ENCODE measurements around the gene C4orf36.
A peak's percentile ranks its signal among the peaks of the same experiment; 100 is the strongest.
"Not testable (repeated sequence)": the region's sequence is repeated elsewhere in the genome, so short reads cannot be mapped to it uniquely, and the experiment has no call there.

Gene C4orf36

DNA sequence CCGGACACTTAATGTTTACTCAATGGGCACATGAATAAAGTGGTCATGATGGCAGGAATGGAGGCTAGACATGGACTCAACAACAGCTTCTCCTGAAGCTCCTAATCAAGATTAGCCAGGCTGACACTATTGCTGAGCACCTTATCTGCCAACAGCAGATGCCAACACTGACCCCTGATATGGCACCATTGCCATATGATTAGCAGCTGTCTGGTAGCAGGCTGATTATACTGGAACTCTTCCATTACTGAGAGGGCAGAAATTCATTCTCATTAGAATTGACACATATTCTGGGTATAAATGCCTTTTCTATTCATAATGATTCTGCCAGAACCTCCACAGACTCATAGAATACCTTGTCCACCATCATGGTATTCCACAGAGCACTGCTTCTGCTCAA is 24.2 kb upstream of the C4orf36 start:
- no peak for FAIRE-seq

DNA sequence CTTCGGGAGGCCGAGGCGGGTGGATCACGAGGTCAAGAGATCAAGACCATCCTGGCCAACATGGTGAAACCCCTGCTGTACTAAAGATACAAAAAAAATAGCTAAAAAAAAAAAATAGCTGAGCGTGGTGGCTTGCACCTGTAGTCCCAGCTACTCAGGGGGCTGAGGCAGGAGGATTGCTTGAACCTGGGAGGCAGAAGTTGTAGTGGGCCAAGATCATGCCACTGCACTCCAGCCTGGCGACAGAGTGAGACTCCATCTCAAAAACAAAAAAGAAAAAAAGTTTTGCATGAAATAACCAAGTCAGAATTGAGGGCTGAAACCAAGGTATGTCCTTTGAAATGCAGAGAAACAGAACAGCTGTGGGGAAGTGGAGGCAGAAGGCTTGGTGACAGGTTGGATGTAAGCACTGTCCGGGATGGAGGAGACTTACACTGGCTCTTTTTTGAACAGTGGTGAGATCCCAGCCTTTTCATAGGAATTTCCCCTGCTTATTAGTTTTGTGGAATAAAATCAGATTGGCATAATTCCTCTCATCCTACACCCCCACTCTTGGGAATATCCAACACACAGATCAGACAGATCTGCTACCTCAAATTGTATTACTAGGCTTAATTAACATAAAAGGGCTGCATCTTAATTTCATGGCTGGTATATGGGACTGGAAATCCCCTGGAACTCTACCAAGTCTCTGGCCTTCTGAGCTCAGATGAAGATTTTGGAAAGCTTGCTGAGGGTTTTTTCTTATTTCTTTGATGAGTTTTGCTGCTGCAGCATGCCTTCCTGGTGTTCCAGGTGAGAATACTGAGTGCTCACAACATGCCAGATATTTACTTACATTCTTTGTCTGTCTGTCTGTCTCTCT is 18.8 kb upstream of the C4orf36 start:
- FAIRE-seq, result no peak

DNA sequence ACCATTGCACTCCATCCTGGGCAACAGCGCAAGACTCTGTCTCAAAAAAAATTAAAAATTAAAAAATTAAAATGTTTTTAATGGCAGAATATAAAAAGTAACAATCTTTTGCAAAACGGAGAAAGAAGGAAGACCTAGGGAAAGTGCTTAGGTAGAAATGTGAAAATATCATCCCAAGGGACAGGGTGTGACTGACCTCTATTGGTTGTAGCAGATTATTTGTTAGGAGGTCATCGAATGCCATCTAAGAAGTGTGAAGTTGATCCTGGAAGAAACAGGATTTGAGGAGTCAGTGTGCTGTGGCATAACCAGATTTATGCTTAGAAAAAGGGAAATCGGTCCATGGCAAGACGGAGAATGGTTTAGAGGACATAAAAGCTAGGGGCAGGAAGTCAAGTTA is 18.1 kb upstream of the C4orf36 start:
- FAIRE-seq, result no peak

DNA sequence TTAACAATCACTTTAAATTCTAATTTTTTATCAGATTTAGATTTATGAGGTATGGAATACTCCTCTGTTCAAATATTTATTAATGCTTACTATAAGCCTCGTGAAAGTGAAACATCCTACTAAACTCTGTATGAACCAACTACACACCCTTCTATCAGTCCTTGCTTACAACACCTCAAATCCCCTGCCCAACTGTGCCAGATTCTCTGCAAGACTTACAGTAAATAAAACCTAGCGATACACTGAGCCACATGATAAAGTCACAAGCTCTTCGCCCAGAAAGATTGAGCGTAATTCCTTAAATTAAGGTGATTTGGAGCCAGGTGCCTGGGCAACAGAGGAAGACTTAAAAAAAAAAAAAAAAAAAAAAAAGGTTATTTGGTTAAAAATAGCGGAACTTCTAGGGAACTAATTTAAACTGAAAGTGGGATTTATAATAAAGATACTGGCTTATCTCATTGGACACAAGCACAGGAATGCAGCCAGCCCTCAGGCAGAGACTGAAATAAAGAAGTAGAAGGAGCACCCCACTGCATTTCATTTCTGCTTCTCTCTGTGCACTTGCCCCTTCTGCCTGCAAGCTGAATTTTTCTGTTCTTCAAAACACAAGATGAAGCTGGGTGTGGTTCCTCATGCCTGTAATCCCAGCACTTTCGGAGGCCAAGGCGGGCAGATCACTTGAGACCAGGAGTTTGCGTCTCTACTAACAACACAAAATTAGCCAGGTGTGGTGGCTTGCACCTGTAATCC is 17.5 kb upstream of the C4orf36 start:
- no peak for FAIRE-seq

DNA sequence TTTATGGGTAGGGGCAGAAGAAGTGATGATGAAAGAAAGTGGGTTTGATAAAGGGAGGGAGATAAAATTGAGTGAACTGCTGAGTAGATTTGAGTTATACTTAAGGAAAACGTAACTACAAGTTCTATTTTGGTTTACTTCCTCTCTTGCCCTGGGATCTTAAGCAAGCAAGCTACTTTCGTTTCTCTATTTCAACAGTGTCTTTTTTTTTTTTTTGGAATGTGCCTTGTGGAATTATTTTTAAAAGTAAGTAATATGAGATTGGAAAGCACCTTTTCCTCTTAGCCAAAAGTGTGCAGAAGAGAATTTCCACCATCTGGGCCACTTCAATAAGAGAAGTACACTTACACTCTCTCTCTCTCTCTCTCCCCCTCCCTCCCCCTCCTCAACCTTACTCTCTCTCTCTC is 16.0 kb upstream of the C4orf36 start:
- FAIRE-seq, result no peak

DNA sequence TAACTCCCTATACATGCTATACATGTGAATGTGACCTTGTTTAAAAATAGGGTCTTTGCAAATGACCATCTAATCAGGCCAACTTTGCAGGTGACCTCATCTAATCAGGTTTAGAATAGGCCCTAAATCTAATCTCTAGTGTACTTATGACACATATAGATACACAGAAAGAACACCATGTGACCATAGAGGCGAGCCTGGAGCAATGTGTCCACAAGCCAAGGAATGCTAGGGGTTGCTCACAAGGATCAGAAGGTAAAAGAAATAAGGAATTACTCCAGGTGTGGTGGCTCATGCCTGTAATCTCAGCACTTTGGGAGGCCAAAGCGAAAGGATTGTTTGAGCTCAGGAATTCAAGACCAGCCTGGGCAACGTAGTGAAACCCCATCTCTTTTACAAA is 9.6 kb upstream of the C4orf36 start:
- FAIRE-seq, result no peak

DNA sequence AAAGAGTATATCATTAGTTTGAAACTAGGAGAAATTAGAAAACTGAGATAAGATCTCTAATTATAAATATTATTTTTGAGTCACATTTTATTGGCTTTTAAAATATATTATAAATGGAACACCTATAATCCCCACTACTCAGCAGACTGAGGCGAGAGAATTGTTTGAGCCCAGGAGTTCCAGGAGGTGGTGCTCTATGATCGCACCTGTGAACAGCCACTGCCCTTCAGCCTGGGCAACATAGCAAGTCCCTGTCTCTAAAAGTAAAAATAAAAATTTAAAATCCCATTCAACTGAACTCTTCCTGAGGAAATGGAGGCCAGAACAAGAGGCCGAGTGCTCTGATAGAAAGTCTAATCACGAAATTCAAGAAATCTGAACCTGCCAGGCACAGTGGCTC is 6.3 kb upstream of the C4orf36 start:
- peak; percentile 54 for FAIRE-seq

DNA sequence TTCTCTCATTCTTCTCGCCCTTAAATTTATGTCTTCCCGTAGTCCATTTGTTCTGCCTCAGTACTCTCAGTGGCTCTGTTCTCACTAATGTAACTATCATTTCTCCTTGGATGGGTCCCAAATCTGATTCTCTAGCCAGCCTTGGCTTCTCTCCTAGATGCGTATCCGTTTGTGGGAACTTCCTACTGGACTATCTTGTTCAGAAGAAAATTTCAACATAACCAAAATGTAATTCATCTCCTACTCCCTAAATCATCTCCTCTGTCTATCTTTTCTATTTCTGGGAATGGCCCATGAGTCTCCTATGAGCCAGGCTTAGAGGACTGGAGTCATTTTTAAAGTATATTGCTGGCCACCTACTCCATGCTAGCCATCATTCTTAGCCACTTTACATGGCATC is 4.4 kb upstream of the C4orf36 start:
- no peak for FAIRE-seq

DNA sequence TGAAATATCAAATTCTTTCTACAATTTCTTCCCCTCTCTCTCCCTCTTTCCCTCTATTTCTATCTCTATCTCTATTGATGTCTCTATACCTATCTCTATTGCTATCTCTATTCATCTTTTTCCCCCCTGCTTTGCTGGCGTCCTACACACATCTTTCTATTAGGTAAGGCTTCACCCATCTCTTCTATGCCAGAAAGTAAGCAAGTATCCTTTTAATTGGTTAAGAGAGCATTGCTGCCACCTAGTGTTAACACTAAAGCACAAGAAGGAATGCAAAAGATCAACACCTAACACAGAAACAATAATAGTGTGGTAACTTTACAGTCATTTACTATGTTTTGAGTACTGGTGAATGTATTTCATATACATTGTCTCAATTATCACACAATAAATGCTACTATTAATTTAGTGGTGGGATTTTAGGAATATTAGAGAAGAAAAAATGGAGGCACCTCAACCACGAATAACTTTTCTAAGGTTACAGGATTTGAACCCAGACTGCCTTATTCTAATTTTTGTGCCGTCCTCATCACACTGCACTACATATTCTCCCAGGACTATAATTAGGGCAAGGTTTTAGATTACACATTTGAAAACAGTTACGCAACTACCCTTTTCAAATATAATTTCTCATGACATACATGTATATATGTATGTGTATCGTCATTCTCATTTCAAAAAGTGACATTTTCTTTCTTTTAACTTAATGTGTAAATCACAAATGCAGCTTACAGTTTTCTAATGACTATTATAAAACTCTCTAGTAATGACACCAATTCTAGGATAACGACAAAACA is 3.7 kb upstream of the C4orf36 start:
- peak; percentile 98 for FAIRE-seq

DNA sequence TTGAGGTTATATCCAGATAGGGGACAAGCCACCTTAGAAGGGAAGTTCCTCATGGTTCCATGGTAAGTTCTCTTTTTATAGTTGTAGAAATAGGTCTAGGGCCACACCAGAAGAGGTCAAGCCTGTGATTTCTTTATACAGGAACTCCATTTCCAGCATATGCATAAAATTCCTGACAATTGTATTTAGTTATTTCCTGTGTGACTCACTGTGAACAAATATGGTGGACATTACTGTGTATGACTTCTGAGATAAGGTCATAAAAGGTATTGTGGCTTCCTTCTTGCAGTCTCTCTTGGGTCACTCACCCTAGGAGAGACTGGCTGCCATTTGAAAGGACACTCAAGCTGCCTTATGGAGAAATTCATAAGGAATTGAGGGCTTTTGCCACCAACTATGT is 2.2 kb upstream of the C4orf36 start:
- no peak for FAIRE-seq

DNA sequence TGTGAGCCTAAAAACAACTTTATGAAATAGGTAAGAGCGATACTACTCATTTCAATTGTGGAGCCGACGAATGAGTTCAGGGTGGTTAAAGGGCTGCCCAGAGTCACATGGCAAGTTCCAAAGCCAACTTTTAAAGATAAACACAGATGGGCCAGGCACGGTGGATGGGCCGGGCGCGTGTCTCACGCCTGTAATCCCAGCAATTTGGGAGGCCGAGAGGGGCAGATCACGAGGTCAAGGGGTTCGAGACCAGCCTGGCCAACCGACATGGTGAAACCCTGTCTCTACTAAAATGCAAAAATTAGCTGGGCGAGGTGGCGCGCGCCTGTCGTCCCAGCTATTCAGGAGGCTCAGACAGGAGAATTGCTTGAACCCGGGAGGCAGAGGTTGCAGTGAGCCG is 914 bp upstream of the C4orf36 start:
- FAIRE-seq, result no peak

DNA sequence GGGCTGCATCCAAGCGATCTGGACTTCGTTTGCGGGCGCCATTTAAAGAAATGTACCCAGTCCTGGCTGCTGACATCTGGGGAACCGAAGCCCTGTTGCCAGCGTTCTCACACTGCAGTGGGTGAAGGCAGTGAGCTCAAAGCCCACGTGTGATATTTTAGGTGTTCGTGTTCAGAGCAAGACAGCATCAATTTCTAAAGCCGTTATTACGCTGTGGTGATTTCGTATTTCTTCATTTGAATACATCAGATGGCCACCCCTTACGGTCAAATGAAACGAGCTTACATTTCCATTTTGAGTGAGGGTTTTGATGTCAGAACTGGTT is 376 bp upstream of the C4orf36 start:
- FAIRE-seq, result no peak

DNA sequence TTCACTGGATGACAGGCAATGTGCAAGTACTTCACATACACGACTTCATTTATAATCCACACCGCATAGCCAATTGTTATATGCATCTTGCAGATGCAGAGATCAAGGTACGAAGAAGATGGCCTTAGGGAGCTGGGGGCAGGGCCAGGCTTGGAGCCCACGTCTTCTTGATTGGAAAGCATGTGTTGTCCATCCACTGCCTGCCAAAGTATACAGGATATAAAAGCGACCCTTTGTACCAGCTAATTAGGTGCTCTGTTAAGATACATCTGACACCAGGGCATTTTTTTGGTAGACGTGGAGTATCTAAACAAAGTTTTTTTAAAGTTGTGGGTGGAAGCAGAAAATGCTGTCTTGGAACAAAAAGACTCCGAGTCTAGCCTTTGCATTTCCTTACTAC is 1.4 kb downstream of the C4orf36 start:
- FAIRE-seq, result no peak

DNA sequence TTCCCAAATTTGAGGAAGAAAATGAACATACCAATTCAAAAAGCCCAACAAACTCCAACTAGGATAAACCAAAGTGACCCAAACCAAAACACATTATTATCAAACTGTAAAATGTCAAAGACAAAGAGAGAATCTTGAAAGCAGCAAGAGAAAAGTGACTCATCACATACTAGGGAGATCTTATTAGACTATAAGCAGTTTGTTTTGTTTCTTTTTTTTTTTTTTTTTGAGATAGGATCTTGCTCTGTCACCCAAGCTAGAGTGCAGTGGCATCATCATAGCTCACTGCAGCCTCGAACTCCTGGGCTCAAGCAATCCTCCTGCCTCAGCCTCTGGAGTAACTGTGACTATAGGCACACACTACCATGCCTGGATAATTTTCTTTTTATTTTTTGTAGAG is 12.6 kb downstream of the C4orf36 start:
- FAIRE-seq, result no peak

DNA sequence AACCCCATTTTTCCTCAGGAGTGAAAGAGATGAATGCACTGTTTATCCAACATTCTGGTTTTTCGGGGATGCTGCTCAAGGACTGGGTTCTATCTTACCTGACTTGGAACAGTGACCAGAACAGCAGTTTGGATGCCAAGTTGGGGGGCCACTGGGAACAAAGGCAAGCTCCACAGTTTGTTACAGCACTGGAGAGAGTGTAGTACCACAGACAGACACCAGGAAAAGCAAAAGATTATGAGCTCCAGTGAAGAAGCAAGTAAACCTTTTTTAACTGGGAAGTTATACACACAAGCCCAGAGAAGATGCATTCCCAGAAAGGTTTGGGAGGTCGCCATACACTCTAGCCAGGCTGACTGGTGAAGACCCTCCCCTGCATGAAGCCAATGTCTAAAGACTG is 13.6 kb downstream of the C4orf36 start:
- no peak for FAIRE-seq

DNA sequence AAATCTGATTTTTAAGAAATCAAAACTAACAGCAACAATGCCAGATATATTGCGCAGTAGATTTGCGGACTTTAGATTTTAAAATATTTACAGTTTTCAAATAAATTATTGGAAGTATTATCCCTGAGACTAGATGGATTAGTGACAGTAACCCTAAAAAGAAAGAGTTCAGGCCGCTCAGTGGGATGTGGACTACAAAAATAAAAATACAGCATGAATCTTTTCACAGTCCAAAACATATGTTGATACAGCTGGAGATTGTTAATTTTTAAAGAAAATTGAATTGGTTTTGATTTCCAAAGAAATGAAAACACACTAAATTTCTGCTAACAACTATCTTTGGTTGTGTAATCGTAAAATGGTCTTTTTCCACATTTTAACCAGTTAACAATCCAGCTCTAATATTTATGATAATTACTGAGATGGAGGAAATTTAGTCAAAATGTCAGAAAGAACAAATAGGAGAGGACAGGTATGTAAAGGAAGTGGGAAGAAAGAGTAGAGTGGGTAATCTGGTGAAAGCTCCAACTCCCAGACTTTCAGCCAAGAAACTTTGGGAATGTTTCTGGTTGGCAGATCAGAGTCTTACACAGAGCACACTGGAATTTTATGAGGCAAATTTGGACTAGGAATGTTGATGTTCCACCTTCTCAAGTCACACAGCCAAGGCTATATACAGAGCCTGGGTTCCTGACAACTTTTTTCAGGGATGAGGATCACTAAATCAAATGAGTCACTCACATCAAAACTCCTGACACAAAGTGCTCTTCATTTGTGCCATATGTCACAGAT is 15.1 kb downstream of the C4orf36 start:
- no peak for FAIRE-seq

DNA sequence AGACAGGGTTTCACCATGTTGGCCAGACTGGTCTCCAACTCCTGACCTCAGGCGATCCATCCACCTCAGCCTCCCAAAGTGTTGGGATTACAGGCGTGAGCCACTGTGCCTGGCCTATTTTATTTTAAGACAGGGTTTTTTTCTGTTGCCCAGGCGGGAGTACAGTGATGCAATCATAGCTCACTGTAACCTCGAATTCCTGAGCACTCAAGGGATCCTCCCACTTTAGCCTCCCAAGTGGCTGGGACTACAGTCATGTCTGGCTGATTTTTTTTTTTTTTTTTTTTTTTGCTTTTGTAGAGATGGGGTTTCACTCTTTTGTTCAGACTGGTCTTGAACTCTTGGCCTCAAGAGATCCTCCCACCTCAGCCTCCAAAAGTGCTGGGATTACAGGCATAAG is 16.8 kb downstream of the C4orf36 start:
- not testable (repeated sequence) for FAIRE-seq

DNA sequence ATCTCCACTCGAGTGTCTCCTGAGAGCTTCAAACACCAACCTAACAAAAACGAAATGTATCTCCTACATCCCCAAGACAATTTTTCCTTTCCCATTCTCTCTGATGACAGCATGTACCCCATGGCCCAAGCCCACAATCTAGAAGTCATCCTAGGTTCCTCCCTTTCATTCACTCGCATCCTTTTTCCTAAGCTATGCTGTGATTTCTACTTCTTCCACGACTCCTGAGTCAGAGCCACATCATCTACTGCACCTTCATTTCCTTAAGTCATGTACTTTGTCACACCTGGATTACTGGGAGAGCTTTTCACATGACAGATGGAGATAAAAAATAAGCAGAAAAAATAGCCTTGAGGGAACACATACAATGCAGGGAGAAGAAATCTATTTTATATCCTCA is 20.1 kb downstream of the C4orf36 start:
- FAIRE-seq, result no peak

DNA sequence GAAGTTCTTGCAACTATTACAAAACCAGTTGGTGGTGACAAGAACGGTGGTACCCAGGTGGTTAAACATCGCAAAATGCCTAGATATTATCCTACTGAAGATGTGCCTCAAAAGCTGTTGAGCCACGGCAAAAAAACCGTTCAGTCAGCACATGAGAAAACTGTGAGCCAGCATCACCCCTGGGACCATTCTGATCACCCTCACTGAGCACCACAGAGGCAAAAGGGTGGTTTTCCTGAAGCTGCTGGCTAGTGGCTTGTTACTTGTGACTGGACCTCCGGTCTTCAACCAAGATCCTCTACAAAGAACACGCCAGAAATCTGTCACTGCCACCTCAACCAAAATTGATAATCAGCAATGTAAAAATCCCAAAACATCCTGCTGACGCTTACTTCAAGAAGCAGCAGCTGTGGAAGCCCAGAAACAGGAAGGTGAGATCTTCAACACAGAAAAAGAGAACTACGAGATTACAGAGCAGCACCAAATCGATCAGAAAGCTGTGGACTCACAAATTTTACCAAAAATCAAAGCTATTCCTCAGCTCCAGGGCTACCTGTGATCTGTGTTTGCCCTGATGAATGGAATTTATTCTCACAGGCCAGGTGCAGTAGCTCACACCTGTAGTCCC is 21.7 kb downstream of the C4orf36 start:
- no peak for FAIRE-seq

DNA sequence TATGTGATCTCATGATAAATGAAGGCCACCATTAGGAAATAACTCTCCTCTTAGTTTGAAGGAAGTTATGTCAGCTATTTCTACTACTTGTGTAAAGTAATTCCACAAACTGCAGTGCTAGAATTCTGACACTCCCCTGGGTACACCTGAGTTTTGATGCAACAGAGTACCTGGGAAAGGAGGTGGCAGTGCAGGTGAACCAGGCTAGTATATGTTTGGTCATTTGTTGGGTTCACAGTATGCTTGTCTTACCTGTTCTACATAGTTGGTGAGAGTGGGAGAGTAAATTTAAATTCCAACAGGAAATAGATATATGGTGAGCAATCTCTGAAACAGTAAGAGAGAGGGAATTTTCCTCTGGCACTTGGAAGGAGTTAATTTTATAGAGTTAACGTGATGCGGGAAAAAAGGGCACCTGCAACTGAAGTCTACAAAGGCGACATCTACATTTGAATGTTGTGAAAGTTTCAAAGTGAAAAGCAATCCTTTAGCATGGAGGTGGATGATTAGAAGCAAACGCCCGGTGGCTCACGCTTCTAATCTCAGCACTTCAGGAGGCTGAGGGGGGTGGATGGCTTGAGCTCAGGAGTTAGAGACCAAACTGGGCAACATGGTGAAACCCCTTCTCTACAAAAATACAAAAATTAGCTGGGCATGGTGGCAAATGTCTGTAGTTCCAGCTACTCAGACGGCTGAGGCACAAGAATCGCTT is 34.7 kb downstream of the C4orf36 start:
- FAIRE-seq, result no peak

DNA sequence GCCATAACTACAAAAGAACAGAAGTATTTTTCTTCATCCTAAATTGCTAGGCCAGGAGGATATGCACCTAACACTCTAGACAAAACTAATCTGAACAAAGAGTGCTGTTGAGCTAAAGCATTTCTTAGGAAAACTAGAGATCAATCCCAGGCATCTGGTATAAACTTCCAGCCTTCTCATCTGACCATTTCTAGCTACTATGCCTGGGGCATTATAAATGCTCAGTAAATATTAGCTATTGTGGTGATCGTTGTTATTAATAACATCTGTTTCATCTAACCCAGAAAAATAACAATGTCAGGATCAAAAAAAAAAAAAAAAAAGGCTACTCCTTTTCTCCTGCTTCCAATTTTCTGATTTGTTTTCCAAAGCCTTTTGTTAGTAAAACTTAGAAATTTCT is 35.3 kb downstream of the C4orf36 start:
- no peak for FAIRE-seq

DNA sequence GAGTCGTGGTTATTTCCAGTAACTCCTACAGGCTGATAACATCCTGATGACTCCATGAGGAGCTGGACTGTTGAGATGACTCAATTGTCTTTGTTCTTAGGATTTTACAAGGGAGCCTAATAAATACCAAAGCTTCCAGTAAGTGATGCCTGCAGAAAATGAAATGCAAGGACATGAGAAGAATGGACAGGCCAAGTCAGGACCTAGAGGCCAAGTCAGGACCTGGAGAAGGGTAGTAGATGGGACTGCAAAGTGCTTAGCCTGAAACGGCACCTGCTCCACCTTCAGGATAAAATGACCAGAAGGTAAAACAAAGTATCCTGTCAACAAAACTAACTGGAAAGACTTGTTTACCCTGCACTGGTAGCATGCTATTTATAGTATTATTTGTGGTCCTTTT is 36.6 kb downstream of the C4orf36 start:
- FAIRE-seq, result no peak

Measured in G401.6 (cell line).